Gastrocnemius medialis (tissue), 4 donors: ENCODE data around the gene BET1L. TPM values are rescaled to one million over a fixed set of nuclear protein-coding genes. Genes with fewer than 3 reads are reported as not detected.

Source experiments
- ATAC-seq, 2 donors: fragments of 150-250 bp; one replicate each; pipeline ENCODE4 v1.9.1; 2016
- DNase-seq, 2 donors: peaks; one replicate each; pipeline ENCODE4 v3.0.0-alpha.2; 2019
- H3K27ac ChIP-seq, 4 donors: fragments of 200-600 bp; sonication (generic); 1 replicate in 1 of 4; 2 replicates in 3 of 4; pipeline ENCODE4 v1.5.1; 2016 to 2018; ENCODE audit warnings: mild to moderate bottlenecking in 2 of 4, moderate library complexity in 1 of 4
- H3K27me3 ChIP-seq, 3 donors: fragments of 200-600 bp; sonication (generic) in 2 of 3; 1 replicate in 1 of 3; 2 replicates in 2 of 3; pipeline versions ENCODE4 v1.5.1 to v1.6.0; 2016 to 2019; ENCODE audit warnings: mild to moderate bottlenecking in 1 of 3, moderate library complexity in 1 of 3
- H3K36me3 ChIP-seq, 2 donors: fragments of 200-600 bp; sonication (generic) in 1 of 2; one replicate each; pipeline ENCODE4 v1.5.1; 2017 to 2018
- H3K4me1 ChIP-seq, 2 donors: fragments of 200-600 bp; sonication (generic) in 1 of 2; one replicate each; pipeline ENCODE4 v1.5.1; 2016 to 2017; ENCODE audit warnings: mild to moderate bottlenecking in 2 of 2
- H3K4me3 ChIP-seq, 4 donors: fragments of 200-600 bp; sonication (generic) in 3 of 4; 1 replicate in 1 of 4; 2 replicates in 3 of 4; pipeline ENCODE4 v1.5.1; 2016 to 2019; ENCODE audit warnings: mild to moderate bottlenecking in 2 of 4
- H3K9me3 ChIP-seq, 3 donors: fragments of 200-600 bp; sonication (generic) in 2 of 3; 1 replicate in 1 of 3; 2 replicates in 2 of 3; pipeline ENCODE4 v1.5.1; 2016 to 2019
- CTCF ChIP-seq, 5 experiments: fragments of 450-650 bp in 3 of 5; fragments of 200-600 bp in 2 of 5; sonication (generic) in 2 of 5; IDR thresholded peaks in 4 of 5; conservative IDR thresholded peaks in 1 of 5; 1 replicate in 4 of 5; 2 replicates in 1 of 5; pipeline ENCODE4 v1.5.1; 2016 to 2019; ENCODE audit warnings: antibody characterized with exemption in 5 of 5, mild to moderate bottlenecking in 3 of 5, moderate library complexity in 3 of 5
- POLR2A ChIP-seq, 2 donors: fragments of 450-650 bp; IDR thresholded peaks; one replicate each; pipeline ENCODE4 v1.6.1; 2017; ENCODE audit warnings: antibody characterized with exemption in 2 of 2, mild to moderate bottlenecking in 2 of 2, moderate library complexity in 2 of 2
- in situ Hi-C, 4 donors: fragments of 200-750 bp; cut with MboI; loops; one replicate each; pipeline versions ENCODE4 v1.15.0 to v1.8.0; 2017; ENCODE audit warnings: low sequenced_read_pairs in 4 of 4
- intact Hi-C: fragments of 100-400 bp; cut with DNase I; formaldehyde crosslinking; loops from one replicate; pipeline ENCODE4 v1.15.1; 2023; ENCODE audit warnings: low total_unique reads
- total RNA-seq, 4 donors: library from RNA; depleted of rRNA; stranded (reverse); fragments of >200 nt; gene quantifications; one replicate each; pipeline versions ENCODE4 v1.1.0 to v1.2.3, GENCODE V29; 2016

The BET1L gene
- total RNA-seq, 4 donors from 2014 or later = 11.3 to 15.9 (median 12.8) TPM

- no peak for ATAC-seq
- H3K27ac ChIP-seq = peak overlapping the region; percentile 95 to 100 (median 98)
- H3K4me3 ChIP-seq = peak overlapping the region; percentile 72 to 99 (median 84)
- H3K36me3 ChIP-seq = peaks cover 0 to 41% of the 10 kb centered on the region in 2 donors
- H3K27me3 ChIP-seq = no peaks in the 10 kb centered on the region
- in situ Hi-C loops (no loop called here), intact Hi-C loops (loop anchor here (5.0 to 10.0 kb wide), 3 partner anchors 146 to 301 kb away; partner anchors contain the start of genes ANO9 and RNH1)
- TF ChIP-seq POLR2A (IDR thresholded peaks at IDR 0.05) (no peak), CTCF (IDR thresholded peaks at IDR 0.05 in 4 of 5, conservative IDR thresholded peaks at IDR 0.05 in 1 of 5) (no peak)
- H3K4me1 ChIP-seq = peaks cover 26 to 40% of the 10 kb centered on the region in 2 donors
- no peak for DNase-seq
- no peaks in the 10 kb centered on the region for H3K9me3 ChIP-seq
Observed at GRCh38 chr11:206002-206384, 1.2 kb downstream of the BET1L start.

GRCh38 chr11:205221-206001 lies 1.8 kb downstream of the BET1L start:
- Histone ChIP-seq H3K4me1 (peaks cover 26 to 34% of the 10 kb centered on the region in 2 donors), H3K27ac (peak overlapping the region in 1 of 4 donors; percentile 100), H3K27me3 (no peaks in the 10 kb centered on the region), H3K36me3 (peaks cover 0 to 39% of the 10 kb centered on the region in 2 donors), H3K4me3 (peak overlapping the region in 2 of 4 donors; percentile 78 to 89), H3K9me3 (no peaks in the 10 kb centered on the region)
- ATAC-seq = no peak
- no peak for DNase-seq
- in situ Hi-C loops = no loop called here
- intact Hi-C loops = loop anchor here (5.0 to 10.0 kb wide), 3 partner anchors 147 to 302 kb away; partner anchors contain the start of genes ANO9 and RNH1
- no peak for TF ChIP-seq CTCF (IDR thresholded peaks at IDR 0.05 in 4 of 5, conservative IDR thresholded peaks at IDR 0.05 in 1 of 5)
- TF ChIP-seq POLR2A (IDR thresholded peaks at IDR 0.05) = no peak

- no peak overlapping the region for H3K4me3 ChIP-seq
- no peaks in the 10 kb centered on the region for H3K9me3 ChIP-seq
- in situ Hi-C loops = no loop called here
- peaks cover 0 to 32% of the 10 kb centered on the region in 2 donors for H3K36me3 ChIP-seq
- no peak for ATAC-seq
- H3K4me1 ChIP-seq = peaks cover 19 to 27% of the 10 kb centered on the region in 2 donors
- no peak overlapping the region for H3K27ac ChIP-seq
- no peak for DNase-seq
- no peak for TF ChIP-seq CTCF (IDR thresholded peaks at IDR 0.05 in 4 of 5, conservative IDR thresholded peaks at IDR 0.05 in 1 of 5)
- TF ChIP-seq POLR2A (IDR thresholded peaks at IDR 0.05) = no peak
- H3K27me3 ChIP-seq = no peaks in the 10 kb centered on the region
- intact Hi-C loops = loop anchor here (5.0 to 10.0 kb wide), 3 partner anchors 148 to 303 kb away; partner anchors contain the start of genes ANO9 and RNH1
Observed at GRCh38 chr11:204587-205109, 2.6 kb downstream of the BET1L start.

- H3K36me3 ChIP-seq = peaks cover 0 to 29% of the 10 kb centered on the region in 2 donors
- H3K4me1 ChIP-seq = peaks cover 13 to 21% of the 10 kb centered on the region in 2 donors
- TF ChIP-seq POLR2A (IDR thresholded peaks at IDR 0.05) (no peak), CTCF (IDR thresholded peaks at IDR 0.05 in 4 of 5, conservative IDR thresholded peaks at IDR 0.05 in 1 of 5) (no peak)
- intact Hi-C loops = loop anchor here (10.0 kb wide), 1 partner anchor 241 kb away; the partner anchor contains the start of gene ANO9
- DNase-seq = no peak
- H3K27me3 ChIP-seq = no peaks in the 10 kb centered on the region
- no peak overlapping the region for H3K27ac ChIP-seq
- ATAC-seq = no peak
- in situ Hi-C loops = no loop called here
- H3K9me3 ChIP-seq = no peaks in the 10 kb centered on the region
- no peak overlapping the region for H3K4me3 ChIP-seq
Observed at GRCh38 chr11:203945-204586, 3.1 kb downstream of the BET1L start.
